Measurements from ENCODE around the gene LRRC8B. TPM values are rescaled to one million over a fixed set of nuclear protein-coding genes. Genes with fewer than 3 reads are reported as not detected.

Gene LRRC8B
- polyA plus RNA-seq, 1 donor (not counting 4 experiments of a cell fraction or from before 2014, with no cell fraction given), result 1.5 TPM

GRCh38 chr1:89588480-89588879, 63.9 kb downstream of the LRRC8B start:
- no peaks in the 10 kb centered on the region for H3K79me2 ChIP-seq (ENCODE audit: control insufficient read depth, insufficient read depth, low read length)
- no peaks in the 10 kb centered on the region for H3K27me3 ChIP-seq (ENCODE audit: control insufficient read depth, extremely low read depth, insufficient read depth, low read length)
- no peaks in the 10 kb centered on the region for H3K9me3 ChIP-seq (ENCODE audit: control insufficient read depth, low read depth, low read length)
- no peak overlapping the region for H3K9ac ChIP-seq (ENCODE audit: control insufficient read depth, extremely low read depth, insufficient read depth, low read length)
- no peak for FAIRE-seq
- TF ChIP-seq CTCF (optimal IDR thresholded peaks at IDR 0.05 in 1 of 3, IDR thresholded peaks at IDR 0.05 in 1 of 3, conservative IDR thresholded peaks at IDR 0.05 in 1 of 3; ENCODE audit: extremely low read depth in 1 of 3, insufficient read depth in 2 of 3, low read length in 3 of 3), result no peak
- TF ChIP-seq EZH2 (IDR thresholded peaks at IDR 0.05; ENCODE audit: low read length), result no peak
- H3K36me3 ChIP-seq (ENCODE audit: control insufficient read depth in 2 of 2, extremely low read depth in 1 of 2, insufficient read depth in 2 of 2, low read length in 2 of 2), result no peaks in the 10 kb centered on the region
- dilution Hi-C loops (cut with MboI; ENCODE audit: extremely low pct_ligation_motif_present, low sequenced_read_pairs), result no loop called here
- no peak overlapping the region for H3K4me2 ChIP-seq (ENCODE audit: control insufficient read depth, extremely low read depth, insufficient read depth, low read depth, low read length)
- no peaks in the 10 kb centered on the region for H3K4me1 ChIP-seq (ENCODE audit: control insufficient read depth, extremely low read depth, insufficient read depth, low read length)
- no peak for DNase-seq (ENCODE audit: low read depth, low spot score)
- H4K20me1 ChIP-seq (ENCODE audit: control insufficient read depth, extremely low read depth, insufficient read depth, low read length), result no peaks in the 10 kb centered on the region
- no peak overlapping the region for H3K27ac ChIP-seq (ENCODE audit: control insufficient read depth, insufficient read depth, low read length)
- no peak overlapping the region for H3K4me3 ChIP-seq (ENCODE audit: control insufficient read depth in 2 of 3, extremely low read depth in 1 of 3, insufficient read depth in 2 of 3, low read depth in 1 of 3, low read length in 3 of 3)
- no peaks in the 10 kb centered on the region for H3K9me1 ChIP-seq (ENCODE audit: control insufficient read depth, extremely low read depth, insufficient read depth, low read length)
- H2AFZ ChIP-seq (ENCODE audit: control insufficient read depth, low read length), result no peak overlapping the region

- Histone ChIP-seq H3K27me3 (ENCODE audit: control insufficient read depth, extremely low read depth, insufficient read depth, low read length) (no peaks in the 10 kb centered on the region), H3K79me2 (ENCODE audit: control insufficient read depth, insufficient read depth, low read length) (no peaks in the 10 kb centered on the region), H3K4me1 (ENCODE audit: control insufficient read depth, extremely low read depth, insufficient read depth, low read length) (no peaks in the 10 kb centered on the region), H4K20me1 (ENCODE audit: control insufficient read depth, extremely low read depth, insufficient read depth, low read length) (no peaks in the 10 kb centered on the region), H3K27ac (ENCODE audit: control insufficient read depth, insufficient read depth, low read length) (no peak overlapping the region), H2AFZ (ENCODE audit: control insufficient read depth, low read length) (no peak overlapping the region), H3K4me2 (ENCODE audit: control insufficient read depth, extremely low read depth, insufficient read depth, low read depth, low read length) (no peak overlapping the region), H3K9me1 (ENCODE audit: control insufficient read depth, extremely low read depth, insufficient read depth, low read length) (no peaks in the 10 kb centered on the region), H3K9ac (ENCODE audit: control insufficient read depth, extremely low read depth, insufficient read depth, low read length) (no peak overlapping the region), H3K36me3 (ENCODE audit: control insufficient read depth in 2 of 2, extremely low read depth in 1 of 2, insufficient read depth in 2 of 2, low read length in 2 of 2) (no peaks in the 10 kb centered on the region), H3K9me3 (ENCODE audit: control insufficient read depth, low read depth, low read length) (no peaks in the 10 kb centered on the region), H3K4me3 (ENCODE audit: control insufficient read depth in 2 of 3, extremely low read depth in 1 of 3, insufficient read depth in 2 of 3, low read depth in 1 of 3, low read length in 3 of 3) (no peak overlapping the region)
- TF ChIP-seq EZH2 (IDR thresholded peaks at IDR 0.05; ENCODE audit: low read length) (no peak), CTCF (optimal IDR thresholded peaks at IDR 0.05 in 1 of 3, IDR thresholded peaks at IDR 0.05 in 1 of 3, conservative IDR thresholded peaks at IDR 0.05 in 1 of 3; ENCODE audit: extremely low read depth in 1 of 3, insufficient read depth in 2 of 3, low read length in 3 of 3) (no peak)
- FAIRE-seq, result no peak
- dilution Hi-C loops (cut with MboI; ENCODE audit: extremely low pct_ligation_motif_present, low sequenced_read_pairs), result no loop called here
- DNase-seq (ENCODE audit: low read depth, low spot score), result no peak
These were observed 64.9 kb downstream of the LRRC8B start for GRCh38 chr1:89589515-89589914.
